GM10847 (cell line): ENCODE results near the gene PIRT.

Source experiments
- POLR2A ChIP-seq: IDR thresholded peaks from 2 replicates; pipeline ENCODE4 v1.6.1; 2011; ENCODE audit not compliant: insufficient read length; ENCODE audit errors: extremely low read depth

Gene PIRT

GRCh38 chr17:10799407-10799806 is 38.5 kb downstream of the PIRT start:
- no peak for TF ChIP-seq POLR2A

- no peak for TF ChIP-seq POLR2A
Observed at GRCh38 chr17:10798910-10799309, 39.0 kb downstream of the PIRT start.

GRCh38 chr17:10798332-10798749 is 39.5 kb downstream of the PIRT start:
- no peak for TF ChIP-seq POLR2A

DNA sequence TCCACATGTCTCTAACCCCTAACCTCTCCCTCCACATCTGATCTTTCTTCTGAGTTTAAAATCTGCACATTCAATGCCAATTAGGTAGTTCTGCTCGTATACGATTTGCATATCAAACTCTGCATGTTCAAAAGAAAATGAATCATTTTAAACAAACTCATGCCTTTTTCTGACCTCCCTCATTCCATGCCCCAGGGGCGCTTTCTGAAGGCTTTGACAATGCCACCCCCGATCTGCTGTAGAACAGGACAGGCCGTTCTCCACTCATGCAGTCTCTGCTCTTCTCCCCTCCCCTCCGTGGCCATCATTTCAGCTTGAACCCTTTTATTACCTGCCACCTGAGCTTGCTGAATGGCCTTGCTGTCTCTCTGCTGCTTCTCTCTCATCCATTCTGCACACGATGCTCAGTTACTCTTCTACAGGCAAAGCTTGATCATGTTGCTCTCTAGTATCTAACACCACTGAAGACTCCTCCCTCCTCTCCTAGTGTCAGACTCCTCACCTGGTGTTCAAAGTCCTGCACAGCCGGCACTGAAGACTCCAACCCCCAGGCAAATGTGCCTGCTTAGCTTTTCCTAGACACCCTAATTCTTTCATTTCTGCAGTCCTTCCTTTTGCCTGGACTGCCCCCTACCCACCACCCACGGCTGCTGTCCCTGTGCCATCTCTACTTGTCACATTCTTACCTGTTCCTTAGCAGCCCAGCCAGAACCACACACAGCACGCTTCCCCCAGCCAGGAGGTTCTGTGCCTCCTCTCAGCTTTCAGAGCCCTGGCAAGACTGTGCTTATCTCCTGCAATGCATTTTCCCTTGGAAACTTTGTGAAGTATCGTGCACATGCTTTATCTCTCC is 40.2 kb downstream of the PIRT start:
- no peak for TF ChIP-seq POLR2A

DNA sequence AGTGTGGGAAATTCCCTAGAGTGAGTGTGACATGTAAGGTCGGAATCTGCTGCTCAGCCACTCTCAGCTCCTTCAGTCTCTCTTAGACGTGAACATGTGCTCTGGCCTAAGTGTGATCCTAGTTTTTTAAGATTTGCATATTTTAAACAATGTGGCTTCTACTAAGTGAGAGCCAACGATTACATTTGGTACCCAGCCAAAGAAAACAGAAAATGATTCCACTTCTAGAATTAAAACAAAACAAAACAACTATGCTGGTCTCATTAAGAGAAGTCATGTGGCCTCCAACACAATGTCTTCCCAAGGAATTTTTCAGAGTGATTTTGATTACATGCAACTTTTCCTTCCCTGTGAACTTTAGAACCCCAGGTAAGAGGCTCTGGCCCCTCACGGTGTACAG is 44.1 kb downstream of the PIRT start:
- no peak for TF ChIP-seq POLR2A

- no peak for TF ChIP-seq POLR2A
Observed at GRCh38 chr17:10793256-10793655, 44.6 kb downstream of the PIRT start.

DNA sequence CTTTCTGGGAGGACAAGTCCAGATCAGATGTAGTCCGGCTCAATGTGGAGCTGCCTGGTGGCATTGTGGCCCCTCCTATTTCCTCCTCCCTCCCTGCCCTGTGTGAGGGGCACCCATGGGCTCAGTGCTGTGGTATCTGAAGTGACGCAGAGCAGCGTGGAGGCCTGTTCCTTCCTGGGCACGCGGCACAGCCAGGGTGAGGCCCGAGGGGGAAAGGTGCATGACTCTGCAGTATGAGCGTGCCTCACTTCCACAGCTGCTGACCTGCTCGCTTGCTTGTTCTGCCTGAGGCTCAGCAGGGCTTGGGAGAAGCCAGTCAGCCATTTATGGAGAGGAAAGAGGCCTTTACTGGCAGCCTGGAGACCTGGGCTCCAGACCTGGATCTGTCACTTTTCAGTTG is 45.7 kb downstream of the PIRT start:
- no peak for TF ChIP-seq POLR2A

DNA sequence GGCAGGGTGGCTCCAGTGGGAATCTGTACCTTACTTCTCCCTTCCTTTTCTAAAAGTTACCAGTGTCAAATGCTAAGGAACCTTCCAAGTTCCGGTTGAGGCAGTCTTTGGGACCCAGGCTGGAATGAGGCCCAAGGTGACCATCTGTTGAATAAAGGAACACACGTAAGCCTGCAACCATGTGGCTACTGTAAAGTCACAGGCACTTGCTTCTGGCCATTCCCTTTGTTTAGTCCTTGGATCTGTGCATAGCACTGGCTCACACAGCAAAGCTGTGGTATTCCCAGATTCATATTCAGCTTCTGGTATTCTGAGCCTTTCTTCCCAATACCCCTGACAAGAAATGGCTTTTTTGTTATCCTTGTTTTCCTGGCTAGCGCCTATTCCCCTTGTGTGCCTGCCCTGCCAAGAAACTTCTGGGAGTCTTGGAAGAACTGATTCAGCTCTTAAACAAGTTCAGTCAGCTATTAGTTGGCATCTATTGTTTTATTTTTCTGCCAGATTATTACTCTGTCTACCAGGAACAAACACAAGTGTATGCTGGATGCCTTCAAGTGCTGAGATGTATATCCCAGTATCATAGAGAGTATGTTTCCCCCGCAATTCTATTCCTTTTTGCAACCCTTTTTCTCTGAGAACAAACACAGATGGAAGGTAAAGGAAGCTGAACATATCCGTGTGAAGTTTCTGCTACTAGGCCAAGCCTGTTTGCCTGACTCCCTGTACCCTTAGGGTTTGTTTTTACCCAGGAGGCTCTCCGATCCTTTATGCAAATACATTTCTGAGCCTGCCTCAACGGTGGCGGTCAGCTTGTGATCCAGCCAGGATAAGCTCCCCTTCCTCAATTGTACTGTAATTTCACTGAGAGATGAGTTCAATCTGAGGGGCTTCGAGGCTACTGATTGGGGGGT is 47.1 kb downstream of the PIRT start:
- no peak for TF ChIP-seq POLR2A

DNA sequence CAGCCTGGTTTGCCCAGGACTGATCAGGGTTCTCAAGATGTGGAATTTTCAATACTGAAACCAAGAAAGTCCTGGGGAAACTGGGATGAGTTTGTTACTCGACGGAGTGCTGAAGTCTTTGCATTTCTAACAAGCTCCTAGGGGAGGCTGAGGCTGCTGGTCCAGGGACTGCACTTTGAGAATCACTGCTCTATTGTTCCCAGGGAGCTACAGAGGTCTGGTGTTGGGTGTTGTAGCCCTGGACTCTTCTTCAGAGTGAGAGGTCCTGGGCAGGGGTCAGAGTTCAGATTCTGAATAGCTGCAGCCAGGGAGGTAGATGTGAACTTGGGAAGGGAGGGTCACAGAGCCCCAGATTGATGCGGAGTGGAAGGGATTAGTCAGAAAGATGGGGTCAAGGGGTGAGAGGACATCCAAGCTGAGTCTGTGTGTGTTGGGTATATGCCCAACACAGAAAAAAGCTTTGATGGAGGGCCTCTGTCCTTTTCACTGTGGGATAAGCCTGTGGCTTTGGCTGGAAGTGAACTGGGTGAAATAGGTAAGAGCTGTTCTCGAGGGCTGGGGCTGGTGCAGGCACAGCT is 48.1 kb downstream of the PIRT start:
- no peak for TF ChIP-seq POLR2A

- TF ChIP-seq POLR2A: no peak
Observed at GRCh38 chr17:10787306-10788045, 50.4 kb downstream of the PIRT start.

- TF ChIP-seq POLR2A: no peak
Observed at GRCh38 chr17:10785295-10785694, 52.6 kb downstream of the PIRT start.

- TF ChIP-seq POLR2A: no peak
Observed at GRCh38 chr17:10779609-10780008, 58.3 kb downstream of the PIRT start.

GRCh38 chr17:10777890-10778289 is 60.0 kb downstream of the PIRT start:
- no peak for TF ChIP-seq POLR2A

- TF ChIP-seq POLR2A: no peak
Observed at GRCh38 chr17:10777131-10777807, 60.6 kb downstream of the PIRT start.

GRCh38 chr17:10776381-10776780 is 61.5 kb downstream of the PIRT start:
- TF ChIP-seq POLR2A: no peak

- TF ChIP-seq POLR2A: no peak
Observed at GRCh38 chr17:10775740-10776356, 62.0 kb downstream of the PIRT start.
